Body of pancreas (tissue), 4 donors: ENCODE results near the gene NCAPD3.

ENCODE experiments used
- POLR2A ChIP-seq, 3 donors: fragments of 450-650 bp; IDR thresholded peaks; one replicate each; pipeline ENCODE4 v1.6.1; 2016; ENCODE audit warnings: antibody characterized with exemption in 3 of 3, mild to moderate bottlenecking in 2 of 3
- TF ChIP-seq, protein P1 (sequence below), 7 experiments: fragments of 450-650 bp in 4 of 7; fragments of 200-600 bp in 3 of 7; sonication (generic) in 3 of 7; IDR thresholded peaks; one replicate each; pipeline ENCODE4 v1.5.1; 2016 to 2019; ENCODE audit warnings: antibody characterized with exemption in 7 of 7

DNA sequence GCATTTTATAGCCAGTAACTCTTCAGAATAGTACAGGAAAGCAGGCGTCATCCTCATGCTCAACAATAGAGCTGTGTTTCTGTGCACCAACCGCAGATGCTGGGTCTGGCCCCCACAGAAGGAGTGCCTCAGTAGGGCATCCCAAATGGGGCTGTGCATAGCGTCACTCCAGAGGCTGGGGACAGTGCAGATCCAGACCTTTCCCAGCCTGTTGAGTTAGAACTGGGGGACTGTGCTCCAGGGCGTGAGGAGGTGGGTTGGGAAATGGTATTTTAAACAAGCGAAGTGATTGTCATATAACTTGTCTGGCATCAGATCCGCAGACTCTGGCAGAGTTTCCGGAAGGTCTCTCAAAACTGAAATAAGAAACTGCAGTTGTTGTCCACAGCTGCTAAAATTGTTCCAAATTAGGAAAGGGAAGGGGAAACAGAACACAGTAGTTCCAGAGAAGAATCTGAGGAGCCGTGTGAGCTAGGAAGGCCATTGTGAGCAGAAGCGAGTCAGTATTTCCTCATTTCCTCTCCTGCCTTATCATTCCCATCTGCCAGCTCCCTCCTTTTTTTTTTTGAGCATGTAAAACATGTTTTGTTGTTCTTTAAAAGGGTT, 102.7 kb downstream of the NCAPD3 start:
- TF ChIP-seq, protein P1, sequence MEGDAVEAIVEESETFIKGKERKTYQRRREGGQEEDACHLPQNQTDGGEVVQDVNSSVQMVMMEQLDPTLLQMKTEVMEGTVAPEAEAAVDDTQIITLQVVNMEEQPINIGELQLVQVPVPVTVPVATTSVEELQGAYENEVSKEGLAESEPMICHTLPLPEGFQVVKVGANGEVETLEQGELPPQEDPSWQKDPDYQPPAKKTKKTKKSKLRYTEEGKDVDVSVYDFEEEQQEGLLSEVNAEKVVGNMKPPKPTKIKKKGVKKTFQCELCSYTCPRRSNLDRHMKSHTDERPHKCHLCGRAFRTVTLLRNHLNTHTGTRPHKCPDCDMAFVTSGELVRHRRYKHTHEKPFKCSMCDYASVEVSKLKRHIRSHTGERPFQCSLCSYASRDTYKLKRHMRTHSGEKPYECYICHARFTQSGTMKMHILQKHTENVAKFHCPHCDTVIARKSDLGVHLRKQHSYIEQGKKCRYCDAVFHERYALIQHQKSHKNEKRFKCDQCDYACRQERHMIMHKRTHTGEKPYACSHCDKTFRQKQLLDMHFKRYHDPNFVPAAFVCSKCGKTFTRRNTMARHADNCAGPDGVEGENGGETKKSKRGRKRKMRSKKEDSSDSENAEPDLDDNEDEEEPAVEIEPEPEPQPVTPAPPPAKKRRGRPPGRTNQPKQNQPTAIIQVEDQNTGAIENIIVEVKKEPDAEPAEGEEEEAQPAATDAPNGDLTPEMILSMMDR (IDR thresholded peaks at IDR 0.05), result no peak
- TF ChIP-seq POLR2A (IDR thresholded peaks at IDR 0.05), result no peak
